ENCODE measurements around the gene SYCP2. TPM values are rescaled to one million over a fixed set of nuclear protein-coding genes. Genes with fewer than 3 reads are reported as not detected.

SYCP2 gene
- total and polyA plus RNA-seq, 11 donors = 0.59 to 2.6 (median 1.1) TPM

- Histone ChIP-seq H3K36me3 (peaks cover 0 to 52% (median 9%) of the 10 kb centered on the region in 9 donors), H3K27me3 (no peaks in the 10 kb centered on the region), H3K4me3 (no peak overlapping the region), H3K9me3 (no peaks in the 10 kb centered on the region), H3K27ac (no peak overlapping the region), H3K4me1 (peaks cover 0 to 35% (median 19%) of the 10 kb centered on the region in 12 donors)
- intact Hi-C loops (cut with DNase I) = loop anchor here in 6 of 10 donors (5.0 to 10.0 kb wide), 4 partner anchors 85 to 105 kb away; no protein-coding TSS in a partner anchor
- no peak for DNase-seq
- ATAC-seq = peak in 1 of 4 donors; percentile 23
- no peak for TF ChIP-seq POLR2A (IDR thresholded peaks at IDR 0.05)
- TF ChIP-seq, protein P1, sequence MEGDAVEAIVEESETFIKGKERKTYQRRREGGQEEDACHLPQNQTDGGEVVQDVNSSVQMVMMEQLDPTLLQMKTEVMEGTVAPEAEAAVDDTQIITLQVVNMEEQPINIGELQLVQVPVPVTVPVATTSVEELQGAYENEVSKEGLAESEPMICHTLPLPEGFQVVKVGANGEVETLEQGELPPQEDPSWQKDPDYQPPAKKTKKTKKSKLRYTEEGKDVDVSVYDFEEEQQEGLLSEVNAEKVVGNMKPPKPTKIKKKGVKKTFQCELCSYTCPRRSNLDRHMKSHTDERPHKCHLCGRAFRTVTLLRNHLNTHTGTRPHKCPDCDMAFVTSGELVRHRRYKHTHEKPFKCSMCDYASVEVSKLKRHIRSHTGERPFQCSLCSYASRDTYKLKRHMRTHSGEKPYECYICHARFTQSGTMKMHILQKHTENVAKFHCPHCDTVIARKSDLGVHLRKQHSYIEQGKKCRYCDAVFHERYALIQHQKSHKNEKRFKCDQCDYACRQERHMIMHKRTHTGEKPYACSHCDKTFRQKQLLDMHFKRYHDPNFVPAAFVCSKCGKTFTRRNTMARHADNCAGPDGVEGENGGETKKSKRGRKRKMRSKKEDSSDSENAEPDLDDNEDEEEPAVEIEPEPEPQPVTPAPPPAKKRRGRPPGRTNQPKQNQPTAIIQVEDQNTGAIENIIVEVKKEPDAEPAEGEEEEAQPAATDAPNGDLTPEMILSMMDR (IDR thresholded peaks at IDR 0.05) = no peak
- WGBS, 4 donors = 93 to 96% (median 94%) methylated on average over 6 of the region's 6 CpGs
These were observed 16.5 kb upstream of the SYCP2 start for GRCh38 chr20:59949911-59950310.

GRCh38 chr20:59948828-59949720 is 15.6 kb upstream of the SYCP2 start:
- Histone ChIP-seq H3K9me3 (no peaks in the 10 kb centered on the region), H3K27ac (peak overlapping the region in 2 of 12 donors; percentile 4 to 35), H3K4me3 (no peak overlapping the region), H3K36me3 (peaks cover 0 to 60% (median 18%) of the 10 kb centered on the region in 9 donors), H3K27me3 (no peaks in the 10 kb centered on the region), H3K4me1 (peaks cover 0 to 40% (median 19%) of the 10 kb centered on the region in 12 donors)
- intact Hi-C loops (cut with DNase I) = loop anchor here in 6 of 10 donors (5.0 to 10.0 kb wide), 4 partner anchors 86 to 106 kb away; no protein-coding TSS in a partner anchor
- 34 to 43% (median 40%) methylated on average over 7 of the region's 7 CpGs for WGBS, 4 donors
- DNase-seq (no peak), ATAC-seq (peak in 2 of 4 donors; percentile 28 to 41)
- TF ChIP-seq, protein P1 (IDR thresholded peaks at IDR 0.05) = peak; percentile 40 to 78 (median 66)
- TF ChIP-seq POLR2A (IDR thresholded peaks at IDR 0.05) = no peak

- H3K4me3 ChIP-seq = no peak overlapping the region
- TF ChIP-seq, protein P1 (IDR thresholded peaks at IDR 0.05) = no peak
- no peak for TF ChIP-seq POLR2A (IDR thresholded peaks at IDR 0.05)
- H3K27me3 ChIP-seq = no peaks in the 10 kb centered on the region
- no peak for DNase-seq
- no peaks in the 10 kb centered on the region for H3K9me3 ChIP-seq
- ATAC-seq = no peak
- peak overlapping the region in 1 of 12 donors; percentile 35 for H3K27ac ChIP-seq
- 37 to 57% (median 44%) methylated on average over 1 of the region's 1 CpG for WGBS, 4 donors
- H3K36me3 ChIP-seq = peaks cover 0 to 69% (median 26%) of the 10 kb centered on the region in 9 donors
- intact Hi-C loops (cut with DNase I) = loop anchor here in 6 of 10 donors (5.0 to 10.0 kb wide), 4 partner anchors 87 to 107 kb away; no protein-coding TSS in a partner anchor
- peaks cover 0 to 40% (median 19%) of the 10 kb centered on the region in 12 donors for H3K4me1 ChIP-seq
These were observed 14.8 kb upstream of the SYCP2 start for GRCh38 chr20:59948212-59948611.

GRCh38 chr20:59947376-59947775 is 13.9 kb upstream of the SYCP2 start:
- ATAC-seq = no peak
- Histone ChIP-seq H3K4me3 (no peak overlapping the region), H3K36me3 (peaks cover 0 to 77% (median 35%) of the 10 kb centered on the region in 9 donors), H3K27ac (no peak overlapping the region), H3K4me1 (peaks cover 0 to 44% (median 21%) of the 10 kb centered on the region in 12 donors), H3K9me3 (no peaks in the 10 kb centered on the region), H3K27me3 (no peaks in the 10 kb centered on the region)
- TF ChIP-seq, protein P1 (IDR thresholded peaks at IDR 0.05) = no peak
- TF ChIP-seq POLR2A (IDR thresholded peaks at IDR 0.05) = no peak
- intact Hi-C loops (cut with DNase I) = loop anchor here in 6 of 10 donors (5.0 to 10.0 kb wide), 4 partner anchors 87 to 107 kb away; no protein-coding TSS in a partner anchor
- DNase-seq = no peak
- WGBS, 4 donors = 89 to 96% (median 91%) methylated on average over 8 of the region's 8 CpGs

All from heart left ventricle (tissue), 16 donors.